Measurements from ENCODE around the gene CEBPZOS. TPM values are rescaled to one million over a fixed set of nuclear protein-coding genes. Genes with fewer than 3 reads are reported as not detected.

Gene CEBPZOS
- total and polyA plus RNA-seq, 9 of the 15 experiments (the other 6 are each of a cell fraction or from before 2014, with no cell fraction given) = 21.7 to 64.8 (median 46.7) TPM

DNA sequence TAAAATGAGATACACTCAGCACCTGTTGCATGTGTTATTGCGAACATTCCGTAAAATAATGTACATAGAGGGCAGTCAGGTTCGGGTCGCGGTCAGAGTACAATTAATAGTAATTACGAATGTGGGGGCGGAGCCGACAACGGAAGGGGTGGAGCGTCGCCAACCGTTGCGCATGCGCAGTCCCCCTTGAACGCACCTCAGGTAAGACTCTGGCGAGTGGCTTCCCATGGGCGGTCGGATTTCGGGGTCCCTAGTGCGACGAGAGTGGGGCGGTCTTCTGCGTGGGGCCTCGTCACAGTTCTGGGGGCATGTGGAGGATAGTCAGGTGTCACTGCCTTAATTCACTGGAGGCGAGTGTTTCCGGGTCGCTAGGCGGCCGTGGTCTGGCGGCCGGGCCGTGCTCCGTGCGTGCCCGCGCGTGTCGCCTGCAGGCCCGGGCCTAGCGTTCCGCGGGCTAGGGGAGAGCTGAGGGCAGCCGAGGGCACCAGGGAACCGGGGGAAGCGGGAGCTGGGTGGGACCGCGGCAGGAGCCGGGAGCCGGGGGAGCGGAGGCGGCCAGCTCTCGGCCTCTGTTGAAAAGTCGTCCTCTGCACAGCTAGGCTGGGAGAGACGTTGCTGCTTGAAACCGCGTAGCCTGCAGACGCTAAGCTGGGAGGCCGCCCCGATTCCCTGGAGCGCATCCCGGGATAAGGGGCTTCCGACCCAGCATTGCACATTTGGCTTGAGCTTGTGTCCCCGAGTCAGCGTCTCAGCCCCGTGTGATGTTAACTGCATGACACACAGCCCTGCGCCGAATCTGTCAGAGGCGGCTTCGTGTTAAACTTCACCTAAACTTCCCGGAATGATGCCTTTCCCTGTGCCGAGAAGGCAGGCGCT lies at the start of gene CEBPZOS (continued):
- TF ChIP-seq NCOA6 (IDR thresholded peaks at IDR 0.05) (no peak), ZNF561 (CRISPR knock-in tag; conservative IDR thresholded peaks at IDR 0.05) (no peak), YBX1 (IDR thresholded peaks at IDR 0.05) (no peak), THRAP3 (IDR thresholded peaks at IDR 0.05; ENCODE audit: borderline replicate concordance) (no peak), SP2 (IDR thresholded peaks at IDR 0.05; ENCODE audit: extremely low read depth, low read depth, low read length, poor library complexity, severe bottlenecking) (no peak), SAP30 (IDR thresholded peaks at IDR 0.05; ENCODE audit: borderline replicate concordance, insufficient read depth, low read depth, low read length, poor library complexity, severe bottlenecking) (peak; percentile 75), ZNF76 (CRISPR knock-in tag; IDR thresholded peaks at IDR 0.05; ENCODE audit: borderline replicate concordance) (0 out of 2 replicates have a peak, but pooled peaks have one; percentile 43), POU5F1 (IDR thresholded peaks at IDR 0.05; ENCODE audit: borderline replicate concordance, low read depth, low read length, partially characterized antibody) (no peak), BMI1 (IDR thresholded peaks at IDR 0.05; ENCODE audit: low read length) (0 out of 2 replicates have a peak, but pooled peaks have one; percentile 19), BCOR (IDR thresholded peaks at IDR 0.05) (no peak), CBFA2T2 (conservative IDR thresholded peaks at IDR 0.05) (no peak), STAT5A (IDR thresholded peaks at IDR 0.05; ENCODE audit: borderline replicate concordance, low read length) (no peak), FUS (optimal IDR thresholded peaks at IDR 0.05; ENCODE audit: low read depth, low read length) (no peak), FOXK2 (conservative IDR thresholded peaks at IDR 0.05 in 1 of 2, IDR thresholded peaks at IDR 0.05 in 1 of 2; ENCODE audit: low read depth in 2 of 2) (no peak), POLR3G (IDR thresholded peaks at IDR 0.05; ENCODE audit: extremely low read depth, insufficient read length, insufficient replicate concordance) (no peak), DLX4 (CRISPR knock-in tag; IDR thresholded peaks at IDR 0.05) (no peak), CBX1 (IDR thresholded peaks at IDR 0.05; ENCODE audit: low read depth) (no peak; the same call in 1 of the 2 replicates), EP300 (IDR thresholded peaks at IDR 0.05; ENCODE audit: low read length) (no peak), KLF10 (CRISPR knock-in tag; IDR thresholded peaks at IDR 0.05) (no peak), PTTG1 (tag; IDR thresholded peaks at IDR 0.05; ENCODE audit: low read depth) (no peak), ZNF695 (CRISPR knock-in tag; IDR thresholded peaks at IDR 0.05) (no peak), ZNF586 (CRISPR knock-in tag; conservative IDR thresholded peaks at IDR 0.05) (no peak), ZNF140 (CRISPR knock-in tag; IDR thresholded peaks at IDR 0.05) (no peak)
- TF ChIP-seq, protein P1, sequence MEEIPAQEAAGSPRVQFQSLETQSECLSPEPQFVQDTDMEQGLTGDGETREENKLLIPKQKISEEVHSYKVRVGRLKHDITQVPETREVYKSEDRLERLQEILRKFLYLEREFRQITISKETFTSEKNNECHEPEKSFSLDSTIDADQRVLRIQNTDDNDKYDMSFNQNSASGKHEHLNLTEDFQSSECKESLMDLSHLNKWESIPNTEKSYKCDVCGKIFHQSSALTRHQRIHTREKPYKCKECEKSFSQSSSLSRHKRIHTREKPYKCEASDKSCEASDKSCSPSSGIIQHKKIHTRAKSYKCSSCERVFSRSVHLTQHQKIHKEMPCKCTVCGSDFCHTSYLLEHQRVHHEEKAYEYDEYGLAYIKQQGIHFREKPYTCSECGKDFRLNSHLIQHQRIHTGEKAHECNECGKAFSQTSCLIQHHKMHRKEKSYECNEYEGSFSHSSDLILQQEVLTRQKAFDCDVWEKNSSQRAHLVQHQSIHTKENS (CRISPR knock-in tag; IDR thresholded peaks at IDR 0.05) = no peak
